ENCODE results near the gene OR2J2. TPM values are rescaled to one million over a fixed set of nuclear protein-coding genes. Genes with fewer than 3 reads are reported as not detected.
"Not testable (repeated sequence)": the region's sequence is repeated elsewhere in the genome, so short reads cannot be mapped to it uniquely, and the experiment has no call there.

The OR2J2 gene
- polyA plus RNA-seq, 1 donor (not counting 4 experiments of a cell fraction or from before 2014, with no cell fraction given): not detected

DNA sequence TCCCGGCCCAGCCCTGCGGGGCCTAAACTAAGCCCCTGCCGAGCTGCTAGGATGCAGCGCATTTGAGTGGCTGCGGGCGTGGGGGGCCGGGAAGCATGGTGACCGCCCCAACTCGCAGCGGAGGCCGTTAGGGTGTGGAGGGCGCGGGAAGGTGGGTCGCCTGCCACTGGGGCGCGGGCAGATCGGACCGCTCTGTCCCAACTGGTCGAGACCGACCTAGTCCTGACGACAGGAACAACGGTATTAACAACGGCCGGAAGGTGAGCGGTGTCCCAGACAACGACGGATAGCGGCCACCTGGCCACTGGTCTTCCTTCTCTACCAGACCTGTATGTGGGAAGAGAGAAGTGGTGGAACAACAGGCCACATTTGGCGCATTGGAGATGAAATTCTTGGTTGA lies 10.8 kb upstream of the OR2J2 start:
- FAIRE-seq; H3K4me2 ChIP-seq (ENCODE audit: control insufficient read depth, extremely low read depth, insufficient read depth, low read depth, low read length); dilution Hi-C loops (cut with MboI; ENCODE audit: extremely low pct_ligation_motif_present, low sequenced_read_pairs); H3K27me3 ChIP-seq (ENCODE audit: control insufficient read depth, extremely low read depth, insufficient read depth, low read length); H2AFZ ChIP-seq (ENCODE audit: control insufficient read depth, low read length); H3K79me2 ChIP-seq (ENCODE audit: control insufficient read depth, insufficient read depth, low read length); H4K20me1 ChIP-seq (ENCODE audit: control insufficient read depth, extremely low read depth, insufficient read depth, low read length); H3K9ac ChIP-seq (ENCODE audit: control insufficient read depth, extremely low read depth, insufficient read depth, low read length); H3K36me3 ChIP-seq (ENCODE audit: control insufficient read depth in 2 of 2, extremely low read depth in 1 of 2, insufficient read depth in 2 of 2, low read length in 2 of 2); DNase-seq (ENCODE audit: low read depth, low spot score); H3K9me3 ChIP-seq (ENCODE audit: control insufficient read depth, low read depth, low read length); H3K27ac ChIP-seq (ENCODE audit: control insufficient read depth, insufficient read depth, low read length); H3K4me3 ChIP-seq (ENCODE audit: control insufficient read depth in 2 of 3, extremely low read depth in 1 of 3, insufficient read depth in 2 of 3, low read depth in 1 of 3, low read length in 3 of 3); H3K4me1 ChIP-seq (ENCODE audit: control insufficient read depth, extremely low read depth, insufficient read depth, low read length); H3K9me1 ChIP-seq (ENCODE audit: control insufficient read depth, extremely low read depth, insufficient read depth, low read length): not testable (repeated sequence)

DNA sequence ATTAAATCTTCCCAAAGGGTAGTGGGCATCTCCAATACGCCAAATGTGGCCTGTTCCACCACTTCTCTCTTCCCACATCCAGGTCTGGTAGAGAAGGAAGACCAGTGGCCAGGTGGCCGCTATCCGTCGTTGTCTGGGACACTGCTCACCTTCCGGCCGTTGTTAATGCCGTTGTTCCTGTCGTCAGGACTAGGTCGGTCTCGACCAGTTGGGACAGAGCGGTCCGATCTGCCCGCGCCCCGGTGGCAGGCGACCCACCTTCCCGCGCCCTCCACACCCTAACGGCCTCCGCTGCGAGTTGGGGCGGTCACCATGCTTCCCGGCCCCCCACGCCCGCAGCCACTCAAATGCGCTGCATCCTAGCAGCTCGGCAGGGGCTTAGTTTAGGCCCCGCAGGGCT lies 5.1 kb upstream of the OR2J2 start:
- H3K79me2 ChIP-seq (ENCODE audit: control insufficient read depth, insufficient read depth, low read length); dilution Hi-C loops (cut with MboI; ENCODE audit: extremely low pct_ligation_motif_present, low sequenced_read_pairs); FAIRE-seq: not testable (repeated sequence)

DNA sequence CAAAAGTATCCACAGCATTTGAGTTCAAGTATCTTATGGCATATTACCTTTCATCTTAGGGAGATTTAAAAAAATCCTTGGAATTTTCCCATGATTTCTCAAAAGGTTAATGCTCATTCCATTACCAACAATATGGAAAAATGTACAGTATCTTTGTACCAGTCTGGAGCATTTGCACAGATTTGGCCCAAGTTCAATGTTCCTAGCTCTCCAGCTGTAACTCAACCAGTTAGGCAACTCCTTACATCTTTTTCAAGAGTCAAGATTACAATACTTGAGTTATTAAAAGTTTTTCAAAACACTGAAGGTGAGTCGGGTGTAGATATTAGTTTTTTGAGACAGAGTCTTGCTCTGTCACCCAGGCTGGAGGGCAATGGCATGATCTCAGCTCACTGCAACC lies 1.0 kb downstream of the OR2J2 start:
- no peaks in the 10 kb centered on the region for H3K4me1 ChIP-seq (ENCODE audit: control insufficient read depth, extremely low read depth, insufficient read depth, low read length)
- H4K20me1 ChIP-seq (ENCODE audit: control insufficient read depth, extremely low read depth, insufficient read depth, low read length): no peaks in the 10 kb centered on the region
- H3K79me2 ChIP-seq (ENCODE audit: control insufficient read depth, insufficient read depth, low read length): no peaks in the 10 kb centered on the region
- dilution Hi-C loops (cut with MboI; ENCODE audit: extremely low pct_ligation_motif_present, low sequenced_read_pairs): no loop called here
- no peaks in the 10 kb centered on the region for H3K27me3 ChIP-seq (ENCODE audit: control insufficient read depth, extremely low read depth, insufficient read depth, low read length)
- H2AFZ ChIP-seq (ENCODE audit: control insufficient read depth, low read length): no peak overlapping the region
- H3K4me2 ChIP-seq (ENCODE audit: control insufficient read depth, extremely low read depth, insufficient read depth, low read depth, low read length): no peak overlapping the region
- no peaks in the 10 kb centered on the region for H3K9me1 ChIP-seq (ENCODE audit: control insufficient read depth, extremely low read depth, insufficient read depth, low read length)
- FAIRE-seq: no peak
- no peak for DNase-seq (ENCODE audit: low read depth, low spot score)
- no peak overlapping the region for H3K4me3 ChIP-seq (ENCODE audit: control insufficient read depth in 2 of 3, extremely low read depth in 1 of 3, insufficient read depth in 2 of 3, low read depth in 1 of 3, low read length in 3 of 3)
- TF ChIP-seq EZH2 (IDR thresholded peaks at IDR 0.05; ENCODE audit: low read length): no peak
- TF ChIP-seq, protein P1, sequence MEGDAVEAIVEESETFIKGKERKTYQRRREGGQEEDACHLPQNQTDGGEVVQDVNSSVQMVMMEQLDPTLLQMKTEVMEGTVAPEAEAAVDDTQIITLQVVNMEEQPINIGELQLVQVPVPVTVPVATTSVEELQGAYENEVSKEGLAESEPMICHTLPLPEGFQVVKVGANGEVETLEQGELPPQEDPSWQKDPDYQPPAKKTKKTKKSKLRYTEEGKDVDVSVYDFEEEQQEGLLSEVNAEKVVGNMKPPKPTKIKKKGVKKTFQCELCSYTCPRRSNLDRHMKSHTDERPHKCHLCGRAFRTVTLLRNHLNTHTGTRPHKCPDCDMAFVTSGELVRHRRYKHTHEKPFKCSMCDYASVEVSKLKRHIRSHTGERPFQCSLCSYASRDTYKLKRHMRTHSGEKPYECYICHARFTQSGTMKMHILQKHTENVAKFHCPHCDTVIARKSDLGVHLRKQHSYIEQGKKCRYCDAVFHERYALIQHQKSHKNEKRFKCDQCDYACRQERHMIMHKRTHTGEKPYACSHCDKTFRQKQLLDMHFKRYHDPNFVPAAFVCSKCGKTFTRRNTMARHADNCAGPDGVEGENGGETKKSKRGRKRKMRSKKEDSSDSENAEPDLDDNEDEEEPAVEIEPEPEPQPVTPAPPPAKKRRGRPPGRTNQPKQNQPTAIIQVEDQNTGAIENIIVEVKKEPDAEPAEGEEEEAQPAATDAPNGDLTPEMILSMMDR (optimal IDR thresholded peaks at IDR 0.05 in 1 of 3, IDR thresholded peaks at IDR 0.05 in 1 of 3, conservative IDR thresholded peaks at IDR 0.05 in 1 of 3; ENCODE audit: extremely low read depth in 1 of 3, insufficient read depth in 2 of 3, low read length in 3 of 3): no peak
- no peaks in the 10 kb centered on the region for H3K9me3 ChIP-seq (ENCODE audit: control insufficient read depth, low read depth, low read length)
- no peaks in the 10 kb centered on the region for H3K36me3 ChIP-seq (ENCODE audit: control insufficient read depth in 2 of 2, extremely low read depth in 1 of 2, insufficient read depth in 2 of 2, low read length in 2 of 2)
- no peak overlapping the region for H3K27ac ChIP-seq (ENCODE audit: control insufficient read depth, insufficient read depth, low read length)
- H3K9ac ChIP-seq (ENCODE audit: control insufficient read depth, extremely low read depth, insufficient read depth, low read length): no peak overlapping the region

More for the DNA sequence above, 5.1 kb upstream of the OR2J2 start:
- H4K20me1 ChIP-seq (ENCODE audit: control insufficient read depth, extremely low read depth, insufficient read depth, low read length); H2AFZ ChIP-seq (ENCODE audit: control insufficient read depth, low read length); H3K36me3 ChIP-seq (ENCODE audit: control insufficient read depth in 2 of 2, extremely low read depth in 1 of 2, insufficient read depth in 2 of 2, low read length in 2 of 2); H3K9me3 ChIP-seq (ENCODE audit: control insufficient read depth, low read depth, low read length); H3K27ac ChIP-seq (ENCODE audit: control insufficient read depth, insufficient read depth, low read length); H3K4me1 ChIP-seq (ENCODE audit: control insufficient read depth, extremely low read depth, insufficient read depth, low read length); DNase-seq (ENCODE audit: low read depth, low spot score); H3K9ac ChIP-seq (ENCODE audit: control insufficient read depth, extremely low read depth, insufficient read depth, low read length); H3K4me2 ChIP-seq (ENCODE audit: control insufficient read depth, extremely low read depth, insufficient read depth, low read depth, low read length); H3K9me1 ChIP-seq (ENCODE audit: control insufficient read depth, extremely low read depth, insufficient read depth, low read length); H3K4me3 ChIP-seq (ENCODE audit: control insufficient read depth in 2 of 3, extremely low read depth in 1 of 3, insufficient read depth in 2 of 3, low read depth in 1 of 3, low read length in 3 of 3); H3K27me3 ChIP-seq (ENCODE audit: control insufficient read depth, extremely low read depth, insufficient read depth, low read length): not testable (repeated sequence)
